Keratinocyte (primary cell): ENCODE measurements around the gene CD1D.

ENCODE experiments used
- CTCF ChIP-seq, 3 experiments: IDR thresholded peaks in 1 of 3; conservative IDR thresholded peaks in 1 of 3; optimal IDR thresholded peaks in 1 of 3; 2 replicates in 2 of 3; 3 replicates in 1 of 3; pipeline versions ENCODE3 to v1.5.1; 2011; ENCODE audit warnings: low read length in 3 of 3, mild to moderate bottlenecking in 3 of 3, moderate library complexity in 2 of 3, control low read depth in 1 of 3, inconsistent platforms in 1 of 3; ENCODE audit not compliant: insufficient read depth in 2 of 3; ENCODE audit errors: extremely low read depth in 1 of 3
- EZH2 ChIP-seq: IDR thresholded peaks from one replicate; pipeline ENCODE4 v1.6.1; 2012; ENCODE audit warnings: inconsistent platforms, mild to moderate bottlenecking, low read length, moderate library complexity

- no peak for TF ChIP-seq CTCF (optimal IDR thresholded peaks at IDR 0.05 in 1 of 3, IDR thresholded peaks at IDR 0.05 in 1 of 3, conservative IDR thresholded peaks at IDR 0.05 in 1 of 3; ENCODE audit: extremely low read depth in 1 of 3, insufficient read depth in 2 of 3, low read length in 3 of 3)
- no peak for TF ChIP-seq EZH2
Measured at GRCh38 chr1:158147869-158148268, 32.8 kb upstream of the CD1D start.
